LHCN-M2 (cell line): ENCODE results near the gene FAM53A. TPM values are rescaled to one million over a fixed set of nuclear protein-coding genes. Genes with fewer than 3 reads are reported as not detected.
"Not testable (repeated sequence)": the region's sequence is repeated elsewhere in the genome, so short reads cannot be mapped to it uniquely, and the experiment has no call there.

Source experiments
- DNase-seq: peaks from one replicate; pipeline ENCODE4 v3.0.0-alpha.2; 2012; ENCODE audit warnings: low read depth
- total RNA-seq: library from RNA; depleted of rRNA; stranded (reverse); fragments of >200 nt; gene quantifications from 2 replicates; pipeline ENCODE4 v1.2.3, GENCODE V29; 2014

The FAM53A gene
- total RNA-seq, 1 experiment from 2014 or later, result 12.3 TPM

DNA sequence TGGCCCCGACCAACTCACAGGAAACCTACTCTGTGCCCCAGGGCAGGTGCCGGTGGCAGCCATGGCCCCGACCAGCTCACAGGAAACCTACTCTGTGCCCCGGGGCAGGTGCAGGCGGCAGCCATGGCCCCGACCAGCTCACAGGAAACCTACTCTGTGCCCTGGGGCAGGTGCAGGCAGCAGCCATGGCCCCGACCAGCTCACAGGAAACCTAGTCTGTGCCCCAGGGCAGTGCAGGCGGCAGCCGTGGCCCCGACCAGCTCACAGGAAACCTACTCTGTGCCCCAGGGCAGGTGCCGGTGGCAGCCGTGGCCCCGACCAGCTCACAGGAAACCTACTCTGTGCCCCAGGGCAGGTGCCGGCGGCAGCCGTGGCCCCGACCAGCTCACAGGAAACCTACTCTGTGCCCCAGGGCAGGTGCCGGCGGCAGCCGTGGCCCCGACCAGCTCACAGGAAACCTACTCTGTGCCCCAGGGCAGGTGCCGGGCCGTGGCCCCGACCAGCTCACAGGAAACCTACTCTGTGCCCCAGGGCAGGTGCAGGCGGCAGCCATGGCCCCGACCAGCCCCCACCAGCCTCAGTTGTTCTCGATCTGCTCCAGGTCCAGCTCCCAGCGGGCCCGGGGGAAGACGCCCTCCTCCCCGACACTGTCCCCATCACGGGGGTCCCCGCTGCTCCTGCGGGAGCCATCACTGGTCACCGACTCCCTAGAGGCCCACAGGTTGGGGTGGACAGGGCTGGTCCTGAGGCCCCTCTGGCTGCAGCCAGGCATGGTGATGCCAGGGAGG, 43.2 kb downstream of the FAM53A start:
- not testable (repeated sequence) for DNase-seq

DNA sequence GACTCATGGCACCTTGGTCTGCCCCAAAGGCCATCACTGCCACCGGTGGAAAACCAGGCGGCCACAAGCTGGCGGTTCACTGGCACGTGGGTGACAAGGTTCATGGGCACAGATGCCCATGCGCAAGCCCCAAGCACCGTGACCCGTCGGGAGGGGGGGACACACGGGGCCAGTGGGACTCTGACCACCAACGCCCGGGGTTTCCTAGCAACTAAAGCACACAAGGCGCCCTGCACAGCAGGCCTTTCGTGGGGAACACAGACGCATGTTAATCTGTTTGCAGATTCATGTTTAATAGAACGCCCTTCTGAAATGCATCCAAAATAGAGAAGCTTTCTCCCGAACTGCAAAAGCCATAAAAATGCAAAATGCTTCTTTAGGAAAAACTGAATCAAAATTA, 43.9 kb downstream of the FAM53A start:
- DNase-seq, result no peak

DNA sequence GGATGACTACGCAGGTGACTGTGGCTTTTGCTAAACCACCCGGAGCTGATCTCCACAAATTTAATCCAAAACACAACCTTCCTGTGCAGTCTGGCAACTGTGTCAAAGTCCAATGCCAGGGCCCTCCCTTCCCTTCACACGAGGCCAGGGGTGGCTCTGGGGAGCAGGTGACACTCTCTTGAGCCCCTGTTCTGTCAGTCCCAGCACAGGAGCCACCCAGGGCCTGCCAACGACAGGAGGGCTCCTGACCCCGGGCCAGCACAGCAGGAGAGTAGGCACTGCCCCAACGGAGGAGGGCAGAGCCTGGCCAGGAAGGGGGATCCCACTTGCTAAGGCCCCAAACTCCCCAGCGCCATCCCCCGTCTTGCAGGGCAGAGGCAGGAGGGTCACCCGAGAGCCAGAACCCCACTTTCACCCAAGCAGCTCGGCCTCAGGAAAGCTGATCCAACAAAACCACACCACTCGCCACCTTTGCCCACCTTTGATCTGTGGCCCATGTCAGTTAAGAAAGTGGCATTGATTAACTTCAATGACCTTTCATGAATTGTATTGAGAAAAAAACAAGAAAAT, 44.7 kb downstream of the FAM53A start:
- DNase-seq, result no peak

DNA sequence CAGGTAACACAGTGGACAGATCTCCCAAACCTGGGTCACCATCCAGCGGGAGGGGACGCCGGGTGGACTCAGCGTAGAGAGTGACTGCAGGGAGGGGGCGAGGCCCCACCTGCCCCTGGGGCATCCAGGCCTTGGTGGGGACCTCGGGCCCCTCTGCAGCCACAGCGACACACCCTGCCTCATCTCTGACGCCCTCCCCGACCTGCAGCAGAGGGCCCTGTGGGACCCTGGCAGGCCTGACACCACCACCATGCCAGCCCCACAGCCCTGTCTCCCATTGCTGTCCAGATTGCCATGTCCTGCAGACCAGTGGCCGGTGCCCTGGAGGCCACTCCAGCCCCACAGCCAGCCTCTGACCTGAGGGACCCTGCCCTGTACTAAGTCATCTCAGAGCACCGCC, 45.2 kb downstream of the FAM53A start:
- DNase-seq, result no peak

DNA sequence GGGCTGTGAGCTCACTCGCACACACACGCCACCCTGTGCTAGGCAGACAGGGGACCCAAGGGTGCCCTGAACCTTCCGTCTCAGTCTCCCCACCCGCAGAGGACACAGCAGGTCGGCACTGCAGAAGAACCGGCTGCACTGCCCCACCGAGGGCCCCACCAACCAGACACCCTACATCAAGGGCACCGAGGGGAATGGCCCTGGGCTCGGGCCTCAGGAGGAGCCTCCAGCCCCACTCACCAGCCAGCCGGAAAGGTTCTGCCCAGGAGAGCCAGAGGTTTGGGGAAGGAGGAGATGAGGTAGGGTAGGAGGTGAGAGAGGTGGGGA, 45.9 kb downstream of the FAM53A start:
- no peak for DNase-seq

DNA sequence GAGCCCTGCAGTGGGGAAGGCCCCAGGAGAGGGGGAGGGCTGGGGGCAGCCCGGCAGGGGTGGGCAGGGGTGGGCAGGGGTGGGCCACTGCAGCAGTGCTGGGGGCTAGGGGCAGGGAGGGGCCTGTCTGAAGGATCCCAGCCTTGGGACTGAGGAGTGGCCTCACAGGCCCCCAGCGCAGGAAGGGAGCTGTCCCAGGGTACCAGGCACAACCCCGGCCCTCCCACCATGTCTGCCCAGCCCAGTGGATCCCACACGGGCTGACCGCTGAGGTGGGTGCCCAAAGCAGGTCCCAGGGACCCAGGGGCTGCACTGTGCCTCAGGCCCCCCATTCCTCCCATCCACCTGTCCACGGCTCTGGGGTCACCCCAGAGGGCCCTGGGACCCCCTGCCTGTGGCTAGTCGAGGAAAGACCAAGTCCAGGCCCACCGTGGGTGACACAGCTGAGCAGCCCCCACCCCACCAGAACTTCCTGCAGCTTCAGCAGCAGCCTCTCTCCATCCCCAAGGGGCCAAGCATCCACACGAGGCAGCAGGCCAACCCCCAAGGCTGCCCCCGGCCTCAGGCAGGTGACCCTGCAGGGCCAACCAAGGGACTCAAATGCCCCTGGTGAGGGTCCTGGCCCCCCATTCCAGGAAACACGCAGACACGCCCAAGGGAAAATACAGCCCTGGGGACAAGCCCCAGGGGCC, 46.4 kb downstream of the FAM53A start:
- no peak for DNase-seq

DNA sequence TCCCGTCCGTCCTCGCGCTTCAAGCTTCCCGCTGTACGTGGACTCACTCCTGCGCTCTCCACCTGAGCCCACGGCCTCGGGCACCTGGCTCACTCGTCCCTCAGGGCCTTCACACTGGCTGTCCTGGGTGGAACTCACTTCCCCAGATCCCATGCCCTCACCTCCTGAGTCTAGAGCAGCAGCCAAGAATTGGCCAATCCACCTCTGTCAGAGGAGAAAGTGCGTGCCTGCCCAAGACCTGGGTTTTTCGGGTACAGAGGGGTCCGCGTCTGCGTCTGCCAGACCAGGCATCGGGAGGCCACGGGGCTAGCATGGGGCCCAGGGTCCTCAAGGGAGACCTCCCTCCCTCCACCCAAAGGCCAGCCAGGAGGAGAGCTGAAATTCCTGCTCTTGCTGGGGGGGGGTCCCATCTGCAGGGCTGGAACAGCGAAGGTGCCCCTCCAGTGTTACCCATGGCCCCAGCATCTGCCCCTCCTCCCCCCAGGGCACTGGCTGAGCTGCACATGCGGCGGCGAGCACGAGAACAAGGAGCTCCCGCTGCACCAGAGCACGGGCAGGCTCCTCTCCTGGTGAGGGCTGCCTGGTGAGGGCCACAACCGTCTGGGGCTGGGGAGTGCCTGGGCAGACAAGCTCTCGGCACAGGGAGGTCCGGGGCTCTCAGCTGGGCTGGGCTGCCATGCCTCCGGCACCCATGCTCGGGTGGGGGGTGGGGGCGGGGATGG, 47.5 kb downstream of the FAM53A start:
- DNase-seq, result no peak

DNA sequence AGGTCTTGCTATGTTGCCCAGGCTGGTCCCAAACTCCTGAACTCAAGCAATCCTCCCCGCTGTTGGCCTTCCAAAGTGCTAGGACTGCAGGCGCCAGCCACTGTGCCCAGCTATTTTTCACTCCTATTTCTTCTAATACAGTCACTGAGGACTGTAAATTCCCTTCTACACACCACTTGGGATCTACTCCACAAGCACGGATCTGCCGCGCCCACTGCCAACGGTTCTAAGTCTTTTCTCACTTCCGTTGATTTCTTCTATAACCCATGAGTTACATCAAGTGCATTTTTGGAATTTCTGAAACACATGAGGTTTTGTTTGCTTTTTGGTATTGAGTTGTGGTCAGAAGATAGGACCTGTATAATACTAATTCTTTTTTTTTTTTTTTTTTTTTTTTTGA, 48.6 kb downstream of the FAM53A start:
- no peak for DNase-seq

DNA sequence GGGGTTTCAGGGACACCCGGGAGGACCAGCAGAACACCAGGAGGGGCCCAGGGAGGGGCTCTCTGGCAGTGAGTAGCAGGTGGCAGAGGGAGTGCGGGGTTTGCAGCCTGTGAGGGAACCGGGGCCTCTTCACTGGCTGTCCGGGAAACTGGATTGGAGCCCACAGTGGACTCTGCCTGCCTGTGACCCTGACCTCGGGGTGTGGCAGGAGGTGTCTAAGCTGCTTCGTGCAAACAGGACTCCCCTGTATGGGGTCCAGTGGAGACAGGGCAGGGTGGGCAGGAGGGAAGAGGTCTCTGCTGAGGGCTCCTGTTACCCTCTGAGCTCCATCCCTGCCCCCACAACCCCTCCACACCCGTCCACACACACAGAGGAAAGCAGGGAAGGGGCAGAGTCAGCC, 50.1 kb downstream of the FAM53A start:
- no peak for DNase-seq

DNA sequence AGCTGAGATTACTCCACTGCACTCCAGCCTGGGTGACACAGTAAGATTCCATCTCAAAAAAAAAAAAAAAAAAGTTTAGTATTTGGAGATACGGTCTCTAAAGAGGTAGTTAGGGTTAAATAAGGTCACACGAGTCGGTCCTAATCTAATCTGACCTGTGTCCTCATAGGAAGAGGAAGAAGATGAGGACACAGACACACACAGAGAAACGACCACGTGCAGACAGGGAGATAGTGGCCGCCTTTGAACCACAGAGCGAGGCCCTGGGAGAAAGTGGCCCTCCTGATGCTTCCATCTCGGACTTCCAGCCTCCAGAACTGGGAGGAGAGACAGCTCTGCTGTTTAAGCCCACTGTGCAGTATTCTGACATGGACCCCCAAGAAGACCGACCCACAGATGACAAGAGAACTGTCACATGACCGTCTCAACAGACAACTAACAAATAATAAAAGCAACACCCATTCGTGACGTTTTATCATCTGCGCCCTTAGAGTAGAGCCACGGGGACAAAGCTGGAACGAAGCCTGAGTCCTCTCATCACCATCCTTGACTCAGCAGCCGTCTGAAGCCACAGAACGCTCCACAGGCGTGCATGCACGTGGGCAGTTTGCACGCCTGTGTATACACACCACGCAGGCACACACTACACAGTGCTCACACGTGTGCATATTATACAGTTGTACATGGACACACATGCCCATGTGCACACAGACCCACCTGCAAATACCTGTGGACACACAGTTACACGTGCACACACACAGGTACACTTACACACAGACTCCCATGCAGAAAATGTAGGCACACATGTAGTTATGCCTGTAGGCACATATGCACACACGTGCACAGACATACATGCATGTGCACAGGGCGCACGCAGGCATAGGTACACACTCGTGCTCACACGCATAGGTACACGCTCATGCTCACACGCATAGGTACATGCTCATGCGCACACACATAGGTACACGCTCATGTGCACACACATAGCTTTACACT, 51.7 kb downstream of the FAM53A start:
- no peak for DNase-seq

DNA sequence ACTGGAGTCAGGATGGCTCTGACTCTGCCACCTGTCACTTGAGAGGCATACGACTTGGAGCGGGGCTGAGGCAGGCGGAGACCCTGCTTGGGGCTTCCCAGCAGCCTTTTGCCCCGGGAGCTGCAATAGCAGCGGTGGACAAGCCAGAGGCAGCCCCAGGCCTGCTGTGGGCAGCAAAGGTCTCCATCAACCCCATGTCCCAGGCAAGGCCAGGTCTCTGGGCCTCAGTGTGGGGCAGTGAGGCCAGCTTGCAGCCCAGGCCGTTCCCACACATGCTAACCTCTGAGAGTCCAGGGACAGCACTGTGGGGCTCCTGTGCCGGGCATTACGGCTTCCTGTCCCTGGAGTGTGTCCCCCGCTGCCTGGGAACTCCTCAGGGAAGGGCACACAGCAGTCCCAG, 53.0 kb downstream of the FAM53A start:
- no peak for DNase-seq

DNA sequence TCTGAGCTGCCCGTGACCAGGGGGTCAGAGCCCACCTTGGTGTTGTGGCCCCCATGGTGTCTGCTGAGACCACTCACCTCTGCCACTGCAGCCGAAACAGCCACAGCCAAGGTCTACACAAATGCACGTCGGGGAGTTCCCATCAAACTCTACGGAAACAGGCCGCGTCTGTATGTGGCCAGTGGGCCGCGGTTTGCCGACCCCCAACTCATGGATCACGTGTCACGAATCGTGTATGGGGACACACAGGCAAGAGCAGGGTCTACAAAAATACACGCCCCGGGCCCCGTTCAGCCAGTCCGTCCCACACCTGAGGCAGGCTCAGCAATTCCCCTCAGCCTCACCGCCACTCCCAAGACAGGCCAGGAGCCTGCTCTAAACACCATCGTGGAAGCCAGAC, 53.8 kb downstream of the FAM53A start:
- no peak for DNase-seq

DNA sequence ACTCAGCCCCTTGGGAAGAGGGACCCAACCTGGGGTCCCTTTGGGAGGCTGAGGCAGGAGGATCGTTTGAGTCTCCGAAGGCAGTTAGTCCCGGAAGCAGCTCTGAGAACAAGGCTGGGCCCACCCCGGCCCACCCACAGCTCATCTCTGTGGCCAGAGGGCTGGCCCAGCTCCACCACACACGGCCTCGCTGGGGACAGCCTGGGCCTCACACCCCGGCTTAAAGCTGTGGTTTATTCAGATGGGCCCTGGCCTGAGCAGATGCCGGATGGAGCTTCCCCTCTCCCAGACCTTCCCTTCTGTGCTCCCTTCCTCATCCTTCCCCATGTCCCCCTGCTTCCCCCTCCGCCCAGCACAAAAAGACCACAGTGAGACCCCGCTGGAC, 54.4 kb downstream of the FAM53A start:
- DNase-seq, result no peak

DNA sequence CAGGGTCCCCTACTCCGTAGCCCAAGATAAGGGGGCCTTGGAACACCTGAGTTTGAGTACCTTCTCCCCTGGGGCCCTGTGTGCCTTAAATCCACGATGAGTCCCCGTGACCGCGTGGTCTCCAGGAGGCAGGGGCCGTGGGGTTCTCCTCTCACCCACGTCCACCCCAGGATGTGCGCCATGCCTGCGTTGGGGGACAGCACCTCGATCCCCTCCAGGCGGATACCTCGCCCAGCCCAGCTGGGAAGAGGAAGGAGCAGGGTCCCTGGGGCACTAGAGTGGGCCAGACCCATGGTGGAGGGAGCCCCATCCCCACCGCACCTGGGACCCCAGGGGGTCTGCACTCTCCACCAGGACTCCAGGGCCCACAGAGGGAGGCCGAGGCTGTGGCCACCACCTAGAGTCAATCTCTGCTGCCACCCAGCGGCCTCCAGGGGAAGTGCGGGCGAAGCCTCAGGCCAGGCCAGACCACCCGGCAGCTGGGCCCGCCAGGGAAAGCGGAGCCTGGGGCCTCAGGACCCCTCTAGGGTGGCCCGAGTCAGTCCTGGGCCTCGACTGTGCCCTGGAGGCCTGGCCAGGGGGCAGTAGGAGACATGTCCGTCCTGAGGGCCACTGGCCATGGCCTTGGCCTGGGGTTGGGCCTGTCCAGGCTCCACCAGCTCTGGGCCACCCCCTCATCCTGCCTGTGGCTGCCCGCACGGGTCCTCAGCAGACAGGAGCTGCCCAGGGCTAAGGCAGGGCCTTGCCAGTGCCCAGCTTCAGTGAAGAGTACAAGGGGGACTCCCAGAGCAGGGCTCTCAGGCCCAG, 55.0 kb downstream of the FAM53A start:
- DNase-seq, result peak; percentile 7

DNA sequence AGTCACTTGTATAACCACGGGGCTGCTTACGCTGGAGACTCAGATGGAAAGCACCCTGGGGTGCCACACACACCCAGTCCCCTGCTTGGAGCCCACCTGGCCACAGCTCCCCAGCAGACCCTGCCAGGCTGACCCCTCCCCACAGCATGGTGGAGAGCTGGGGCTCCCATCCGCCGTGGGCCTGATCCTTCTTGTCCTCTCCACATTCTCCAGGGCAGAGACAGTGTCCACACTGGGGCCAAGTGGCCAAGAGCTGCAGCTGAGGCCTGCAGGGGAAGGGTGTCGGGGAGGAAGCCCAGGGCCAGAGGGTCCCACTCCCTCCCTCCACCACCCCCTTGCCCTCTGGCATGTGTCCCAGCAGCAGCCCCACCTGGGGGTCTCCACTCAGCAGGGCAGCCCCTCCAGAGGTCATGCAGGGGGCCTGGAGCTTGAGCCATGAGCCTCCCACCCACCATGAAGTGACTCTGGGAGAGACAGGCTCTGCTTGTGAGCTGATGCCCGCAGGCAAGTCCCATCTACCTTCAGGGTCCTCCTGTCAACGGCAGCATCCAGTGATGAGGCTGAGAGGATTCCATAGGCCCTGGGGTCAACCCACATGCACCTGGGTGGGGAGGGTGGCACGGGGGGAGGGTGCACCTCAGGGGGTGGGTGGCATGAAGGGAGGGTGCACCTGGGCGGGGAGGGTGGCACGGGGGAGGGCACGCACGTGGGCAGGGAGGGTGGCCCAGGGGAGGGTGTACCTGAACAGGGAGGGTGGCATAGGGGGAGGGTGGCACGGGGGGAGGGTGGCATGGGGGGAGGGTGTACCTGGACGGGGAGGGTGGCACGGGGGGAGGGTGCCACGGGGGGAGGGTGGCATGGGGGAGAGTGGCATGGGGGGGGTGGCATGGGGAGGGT, 56.4 kb downstream of the FAM53A start:
- DNase-seq, result no peak

DNA sequence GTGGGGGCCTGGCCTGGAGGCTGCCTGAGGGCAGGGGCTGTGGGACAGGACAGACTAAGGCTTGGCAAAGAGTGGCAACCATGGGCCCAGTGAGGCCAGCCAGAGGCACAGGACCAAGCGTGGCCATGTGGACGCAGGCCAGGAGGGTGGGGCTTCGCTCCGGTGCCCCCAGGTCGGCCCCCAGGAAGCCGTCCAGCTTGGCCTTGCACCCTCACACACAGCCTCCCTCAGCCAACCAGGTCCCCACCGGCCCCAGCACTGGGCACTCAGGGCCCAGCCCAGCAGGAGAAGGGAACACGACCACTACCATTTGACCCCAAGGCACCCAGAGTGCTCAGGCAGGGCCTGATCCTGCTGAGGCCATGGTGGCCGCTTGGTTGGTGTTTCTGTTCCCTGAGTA, 57.2 kb downstream of the FAM53A start:
- DNase-seq, result no peak

DNA sequence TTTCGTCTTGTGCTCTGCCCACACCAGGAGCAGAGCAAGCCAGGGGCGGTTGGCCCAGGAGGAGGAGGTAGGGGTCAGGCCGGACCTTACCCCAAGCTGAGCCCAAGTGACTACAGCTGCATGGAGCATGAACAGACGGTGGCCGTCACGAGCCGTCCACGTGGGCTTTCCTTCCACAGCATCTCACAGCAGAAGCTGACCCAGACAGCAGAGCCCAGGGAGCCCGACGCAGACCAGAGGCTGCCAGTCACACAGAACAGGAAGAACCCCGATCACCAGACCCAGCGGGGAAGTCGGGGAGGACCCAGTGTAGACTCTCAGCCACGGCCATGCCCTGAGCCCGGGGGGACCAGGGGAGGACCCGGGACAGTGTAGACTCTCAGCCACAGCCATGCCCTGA, 58.0 kb downstream of the FAM53A start:
- DNase-seq, result no peak

DNA sequence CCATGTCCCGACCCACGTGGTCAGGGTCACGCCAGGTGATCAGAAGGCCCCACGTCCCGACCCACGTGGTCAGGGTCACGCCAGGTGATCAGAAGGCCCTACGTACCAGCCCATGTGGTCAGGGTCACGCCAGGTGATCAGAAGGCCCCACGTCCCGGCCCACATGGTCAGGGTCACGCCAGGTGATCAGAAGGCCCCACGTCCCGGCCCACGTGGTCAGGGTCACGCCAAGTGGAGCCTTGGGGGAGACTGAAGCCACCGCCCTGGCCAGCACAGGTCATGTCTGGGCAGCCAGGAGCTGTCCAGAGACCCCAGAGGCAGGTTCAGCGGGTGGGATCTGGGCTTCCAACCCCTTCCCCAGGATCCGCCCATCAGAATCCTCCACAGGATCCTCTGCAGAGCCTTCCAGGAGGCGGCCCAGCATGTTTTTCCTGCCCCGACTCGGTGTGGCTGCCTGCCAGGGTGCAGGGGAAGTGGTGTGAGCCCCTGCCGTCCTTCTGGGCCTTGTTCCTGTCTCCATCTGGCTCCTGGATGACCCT, 58.4 kb downstream of the FAM53A start:
- no peak for DNase-seq

DNA sequence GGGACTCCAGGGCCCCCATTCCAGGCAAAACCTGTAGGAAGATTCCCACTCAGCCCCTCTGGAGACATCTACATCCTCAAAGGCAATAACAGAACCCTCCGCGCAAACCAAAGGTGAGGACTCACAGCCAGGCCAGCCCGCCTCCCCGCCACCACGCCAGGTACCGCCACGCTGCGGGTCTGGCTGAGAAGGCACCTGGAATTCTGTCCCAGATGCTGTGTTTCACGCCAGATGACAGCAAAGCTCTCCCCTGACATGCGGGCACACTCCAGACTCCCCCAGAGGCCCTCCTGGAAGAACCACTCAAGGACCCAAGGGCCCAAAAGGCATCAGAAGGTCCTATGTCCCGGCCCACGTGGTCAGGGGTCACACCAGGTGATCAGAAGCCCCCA, 59.6 kb downstream of the FAM53A start:
- DNase-seq, result no peak
